Endothelial cell of umbilical vein (primary cell): ENCODE measurements around the gene SMIM44. TPM values are rescaled to one million over a fixed set of nuclear protein-coding genes. Genes with fewer than 3 reads are reported as not detected.

Experiments used
- BruUV-seq: library from RNA; stranded (reverse); fragments of 400-500 nt; replicated peaks from 2 replicates; lab custom pipeline; 2021; lab: Mats Ljungman, UMichigan
- CTCF ChIA-PET: fragments of 300-600, 350-600 bp; sonication (Branson Sonifier 250); formaldehyde crosslinking; loops from one replicate; lab custom pipeline; 2021; ENCODE audit warnings: antibody characterized with exemption, inconsistent platforms; lab: Charles Lee
- POLR2A ChIA-PET: fragments of 300-600, 350-600 bp; sonication (Branson Sonifier 250); formaldehyde crosslinking; loops from one replicate; lab custom pipeline; 2021; ENCODE audit warnings: antibody characterized with exemption, inconsistent platforms; lab: Charles Lee
- DNase-seq: peaks from one replicate; pipeline ENCODE4 v3.0.0-alpha.2; 2011; ENCODE audit warnings: low read depth, low spot score
- FAIRE-seq: peaks from 2 replicates; lab custom pipeline; 2011; peaks lifted over from hg19 to GRCh38; lab: Jason Lieb, UNC
- H2AFZ ChIP-seq: 2 replicates; pipeline ENCODE4 v1.6.0; 2012; ENCODE audit warnings: low read depth, low read length, control low read depth, inconsistent platforms
- H3K27ac ChIP-seq: 2 replicates; pipeline ENCODE4 v1.5.1; 2011; ENCODE audit warnings: low read depth, mild to moderate bottlenecking, control low read depth, low read length, moderate library complexity; ENCODE audit not compliant: insufficient read depth
- H3K27me3 ChIP-seq, 2 experiments: 2 replicates each; pipeline versions ENCODE4 v1.6.0 to v1.6.1; 2011; ENCODE audit warnings: low read length in 2 of 2, mixed read lengths in 1 of 2; ENCODE audit not compliant: control insufficient read depth in 2 of 2, insufficient read depth in 2 of 2
- H3K36me3 ChIP-seq, 2 experiments: 2 replicates in 1 of 2; 3 replicates in 1 of 2; pipeline ENCODE4 v1.5.1; 2011; ENCODE audit warnings: low read length in 2 of 2, mild to moderate bottlenecking in 1 of 2, moderate library complexity in 1 of 2; ENCODE audit not compliant: control insufficient read depth in 2 of 2, insufficient read depth in 2 of 2; ENCODE audit errors: extremely low read depth in 1 of 2
- H3K4me1 ChIP-seq: 3 replicates; pipeline ENCODE4 v1.5.1; 2011; ENCODE audit warnings: mild to moderate bottlenecking, low read length; ENCODE audit not compliant: control insufficient read depth, insufficient read depth; ENCODE audit errors: extremely low read depth
- H3K4me2 ChIP-seq: 2 replicates; pipeline ENCODE4 v1.6.1; 2011; ENCODE audit warnings: low read length, control low read depth, mixed read lengths; ENCODE audit not compliant: insufficient read depth
- H3K4me3 ChIP-seq, 3 experiments: fragments of 200-600 bp in 1 of 3; sonication (generic), shearing (Covaris generic) in 1 of 3; replicated peaks in 1 of 3; 2 replicates each; pipeline ENCODE4 v1.5.1; 2011 to 2016; ENCODE audit warnings: control low read depth in 3 of 3, low read length in 3 of 3, mild to moderate bottlenecking in 2 of 3, inconsistent platforms in 1 of 3, low read depth in 1 of 3, moderate library complexity in 1 of 3; ENCODE audit not compliant: insufficient read depth in 1 of 3
- H3K79me2 ChIP-seq: 2 replicates; pipeline ENCODE4 v1.6.0; 2012; ENCODE audit warnings: low read length, inconsistent platforms; ENCODE audit not compliant: control insufficient read depth, insufficient read depth
- H3K9ac ChIP-seq: replicated peaks from 2 replicates; pipeline ENCODE3; 2011; ENCODE audit warnings: low read length, control low read depth; ENCODE audit not compliant: insufficient read depth; ENCODE audit errors: extremely low read depth
- H3K9me1 ChIP-seq: replicated peaks from 3 replicates; pipeline ENCODE4 v1.6.0; 2011; ENCODE audit warnings: mild to moderate bottlenecking, low read length; ENCODE audit not compliant: control insufficient read depth, insufficient read depth; ENCODE audit errors: extremely low read depth
- H3K9me3 ChIP-seq: replicated peaks from 2 replicates; pipeline ENCODE4 v1.5.1; 2012; ENCODE audit warnings: low read length, inconsistent platforms; ENCODE audit not compliant: control insufficient read depth, insufficient read depth
- H4K20me1 ChIP-seq: replicated peaks from 2 replicates; pipeline ENCODE3; 2011; ENCODE audit warnings: mild to moderate bottlenecking, low read length; ENCODE audit not compliant: control insufficient read depth, insufficient read depth; ENCODE audit errors: extremely low read depth
- EZH2 ChIP-seq: IDR thresholded peaks from 2 replicates; pipeline ENCODE4 v1.6.1; 2012; ENCODE audit warnings: borderline replicate concordance, low read depth, mild to moderate bottlenecking, moderate library complexity, low read length, inconsistent platforms; ENCODE audit not compliant: severe bottlenecking
- FOS ChIP-seq: IDR thresholded peaks from 2 replicates; pipeline ENCODE4 v1.6.1; 2011; ENCODE audit warnings: mild to moderate bottlenecking, low read length, moderate library complexity, borderline replicate concordance; ENCODE audit not compliant: insufficient read depth
- GATA2 ChIP-seq: IDR thresholded peaks from 2 replicates; pipeline ENCODE4 v1.7.0; 2011; ENCODE audit warnings: low read depth, mild to moderate bottlenecking, moderate library complexity, mixed read lengths, low read length; ENCODE audit not compliant: insufficient read length, insufficient read depth
- JUN ChIP-seq: IDR thresholded peaks from 2 replicates; pipeline ENCODE4 v1.6.1; 2011; ENCODE audit warnings: borderline replicate concordance, low read depth; ENCODE audit not compliant: insufficient read length, insufficient read depth
- MAX ChIP-seq: IDR thresholded peaks from 2 replicates; pipeline ENCODE4 v1.6.1; 2011; ENCODE audit not compliant: insufficient read depth, insufficient read length
- MYC ChIP-seq: IDR thresholded peaks from one replicate; pipeline ENCODE4 v1.6.1; 2011; ENCODE audit warnings: mild to moderate bottlenecking, low read depth, low read length
- POLR2A ChIP-seq: IDR thresholded peaks from 2 replicates; pipeline ENCODE4 v1.6.1; 2012; ENCODE audit warnings: low read depth, mild to moderate bottlenecking, control low read depth, low read length
- POLR2AphosphoS5 ChIP-seq: IDR thresholded peaks from 2 replicates; pipeline ENCODE4 v1.6.1; 2012; ENCODE audit warnings: low read depth, mild to moderate bottlenecking, control low read depth, low read length, moderate library complexity; ENCODE audit not compliant: insufficient read depth
- dilution Hi-C: fragments of 300-500 bp; cut with MboI; formaldehyde crosslinking; loops from one replicate; pipeline ENCODE4 v1.15.0; 2019; ENCODE audit warnings: low sequenced_read_pairs; ENCODE audit not compliant: extremely low pct_ligation_motif_present
- intact Hi-C: fragments of 100-400 bp; cut with micrococcal nuclease; formaldehyde crosslinking; loops from one replicate; pipeline ENCODE4 v1.10.0; 2022
- polyA plus RNA-seq, 4 experiments: library from polyadenylated mRNA; depleted of rRNA in 3 of 4; stranded (reverse) in 3 of 4; unstranded in 1 of 4; fragments of >200 nt; gene quantifications; 2 replicates each; pipeline versions ENCODE4 v1.2.1 to v1.2.3, GENCODE V29; 2011 to 2012; ENCODE audit warnings: missing spikeins in 1 of 4
- total RNA-seq: library from RNA; stranded (reverse); gene quantifications from 2 replicates; pipeline ENCODE4 v1.2.3, GENCODE V29; 2021
- TF ChIP-seq, protein P1 (sequence below), 2 donors: IDR thresholded peaks; 1 replicate in 1 of 2; 2 replicates in 1 of 2; pipeline ENCODE4 v1.5.1; 2011; ENCODE audit warnings: low read length in 2 of 2, mild to moderate bottlenecking in 2 of 2, moderate library complexity in 2 of 2, control low read depth in 1 of 2, inconsistent platforms in 1 of 2, low read depth in 1 of 2; ENCODE audit not compliant: insufficient read depth in 1 of 2; ENCODE audit errors: extremely low read depth in 1 of 2

SMIM44 gene
- total and polyA plus RNA-seq, 2 donors (not counting 3 experiments of a cell fraction or from before 2014, with no cell fraction given), result not detected

GRCh38 chr19:3516675-3517207 is 33.5 kb upstream of the SMIM44 start:
- dilution Hi-C loops (no loop called here), intact Hi-C loops (no loop called here)
- no peaks in the 10 kb centered on the region for H3K4me1 ChIP-seq
- H3K9ac ChIP-seq, result no peak overlapping the region
- no TSS peak for BruUV-seq
- DNase-seq, result no peak
- CTCF ChIA-PET, result interaction anchor here (1.2 kb wide), 1 partner anchor 212 kb away, joined by 4 read pairs; no protein-coding TSS in a partner anchor
- no peak for FAIRE-seq
- H3K79me2 ChIP-seq, result peaks cover 88% of the 10 kb centered on the region
- TF ChIP-seq JUN (no peak), POLR2A (no peak), EZH2 (no peak), GATA2 (no peak), MYC (no peak), FOS (no peak)
- H3K9me1 ChIP-seq, result no peaks in the 10 kb centered on the region
- no peak overlapping the region for H3K4me3 ChIP-seq
- no peak overlapping the region for H3K4me2 ChIP-seq
- H3K27ac ChIP-seq, result no peak overlapping the region
- H2AFZ ChIP-seq, result no peak overlapping the region
- H3K27me3 ChIP-seq, result no peaks in the 10 kb centered on the region
- peaks cover 0 to 17% of the 10 kb centered on the region in 2 experiments for H3K36me3 ChIP-seq
- H4K20me1 ChIP-seq, result no peaks in the 10 kb centered on the region
- POLR2A ChIA-PET, result no interaction called here
- H3K9me3 ChIP-seq, result no peaks in the 10 kb centered on the region

GRCh38 chr19:3515891-3516422 is 32.7 kb upstream of the SMIM44 start:
- Histone ChIP-seq H4K20me1 (no peaks in the 10 kb centered on the region), H3K79me2 (peaks cover 91% of the 10 kb centered on the region), H3K27me3 (no peaks in the 10 kb centered on the region), H3K27ac (no peak overlapping the region), H3K4me2 (no peak overlapping the region), H3K4me1 (no peaks in the 10 kb centered on the region), H3K9me1 (no peaks in the 10 kb centered on the region), H3K9me3 (no peaks in the 10 kb centered on the region), H3K4me3 (no peak overlapping the region), H3K9ac (no peak overlapping the region), H3K36me3 (peaks cover 0 to 19% of the 10 kb centered on the region in 2 experiments), H2AFZ (no peak overlapping the region)
- POLR2A ChIA-PET, result no interaction called here
- no peak for DNase-seq
- intact Hi-C loops, result no loop called here
- no TSS peak for BruUV-seq
- dilution Hi-C loops, result no loop called here
- no peak for TF ChIP-seq JUN
- TF ChIP-seq MAX, result no peak
- TF ChIP-seq, protein P1, sequence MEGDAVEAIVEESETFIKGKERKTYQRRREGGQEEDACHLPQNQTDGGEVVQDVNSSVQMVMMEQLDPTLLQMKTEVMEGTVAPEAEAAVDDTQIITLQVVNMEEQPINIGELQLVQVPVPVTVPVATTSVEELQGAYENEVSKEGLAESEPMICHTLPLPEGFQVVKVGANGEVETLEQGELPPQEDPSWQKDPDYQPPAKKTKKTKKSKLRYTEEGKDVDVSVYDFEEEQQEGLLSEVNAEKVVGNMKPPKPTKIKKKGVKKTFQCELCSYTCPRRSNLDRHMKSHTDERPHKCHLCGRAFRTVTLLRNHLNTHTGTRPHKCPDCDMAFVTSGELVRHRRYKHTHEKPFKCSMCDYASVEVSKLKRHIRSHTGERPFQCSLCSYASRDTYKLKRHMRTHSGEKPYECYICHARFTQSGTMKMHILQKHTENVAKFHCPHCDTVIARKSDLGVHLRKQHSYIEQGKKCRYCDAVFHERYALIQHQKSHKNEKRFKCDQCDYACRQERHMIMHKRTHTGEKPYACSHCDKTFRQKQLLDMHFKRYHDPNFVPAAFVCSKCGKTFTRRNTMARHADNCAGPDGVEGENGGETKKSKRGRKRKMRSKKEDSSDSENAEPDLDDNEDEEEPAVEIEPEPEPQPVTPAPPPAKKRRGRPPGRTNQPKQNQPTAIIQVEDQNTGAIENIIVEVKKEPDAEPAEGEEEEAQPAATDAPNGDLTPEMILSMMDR (IDR thresholded peaks at IDR 0.05; ENCODE audit: extremely low read depth in 1 of 2, insufficient read depth in 1 of 2, low read depth in 1 of 2, low read length in 2 of 2), result no peak
- no peak for TF ChIP-seq FOS
- no peak for TF ChIP-seq GATA2
- no peak for TF ChIP-seq EZH2
- TF ChIP-seq POLR2A, result no peak
- TF ChIP-seq MYC, result no peak
- TF ChIP-seq POLR2AphosphoS5, result no peak
- CTCF ChIA-PET, result no interaction called here
- FAIRE-seq, result no peak
